Cortex of kidney (tissue), 1 donor: Measurements from ENCODE around the gene TMED1.
"Not testable (repeated sequence)": the region's sequence is repeated elsewhere in the genome, so short reads cannot be mapped to it uniquely, and the experiment has no call there.

ENCODE experiments used
- DNase-seq: peaks from one replicate; lab custom pipeline; 2025; lab: John Stamatoyannopoulos, UW

Gene TMED1

GRCh38 chr19:10835754-10836478, at the start of gene TMED1:
Gene TMED1, minus strand, starts transcription at chr19:10836212. Its CDS starts 21 bp downstream, at chr19:10836191.
- no peak for DNase-seq

- DNase-seq, result no peak
These were observed 49.5 kb upstream of the TMED1 start for GRCh38 chr19:10885201-10886169.

- no peak for DNase-seq
These were observed 48.3 kb upstream of the TMED1 start for GRCh38 chr19:10884274-10884673.

- DNase-seq, result no peak
These were observed 46.1 kb upstream of the TMED1 start for GRCh38 chr19:10882108-10882457.

GRCh38 chr19:10881403-10882107, 45.5 kb upstream of the TMED1 start:
- DNase-seq, result no peak

GRCh38 chr19:10878253-10878652, 42.2 kb upstream of the TMED1 start:
- no peak for DNase-seq

- DNase-seq, result not testable (repeated sequence)
These were observed 41.6 kb upstream of the TMED1 start for GRCh38 chr19:10877608-10878007.

GRCh38 chr19:10876459-10877240, 40.6 kb upstream of the TMED1 start:
- DNase-seq, result no peak

- DNase-seq, result no peak
These were observed 38.0 kb upstream of the TMED1 start for GRCh38 chr19:10874024-10874423.

GRCh38 chr19:10872546-10873107, 36.6 kb upstream of the TMED1 start:
- DNase-seq, result no peak

- DNase-seq, result no peak
These were observed 35.9 kb upstream of the TMED1 start for GRCh38 chr19:10871711-10872545.

- DNase-seq, result peak; percentile 81
These were observed 35.1 kb upstream of the TMED1 start, which contains the start of gene CARM1 for GRCh38 chr19:10870955-10871603. Gene CARM1, plus strand, starts transcription at chr19:10871553. Its CDS starts 150 bp downstream, at chr19:10871703.

- no peak for DNase-seq
These were observed 34.5 kb upstream of the TMED1 start for GRCh38 chr19:10870501-10870954.

- DNase-seq, result not testable (repeated sequence)
These were observed 33.9 kb upstream of the TMED1 start for GRCh38 chr19:10869872-10870311.

- no peak for DNase-seq
These were observed 33.0 kb upstream of the TMED1 start for GRCh38 chr19:10868872-10869547.

- DNase-seq, result no peak
These were observed 30.5 kb upstream of the TMED1 start for GRCh38 chr19:10866495-10866894.

GRCh38 chr19:10864538-10864899, 28.5 kb upstream of the TMED1 start:
- DNase-seq, result no peak

GRCh38 chr19:10863107-10863717, 27.2 kb upstream of the TMED1 start:
- DNase-seq, result no peak
